Measurements from ENCODE around the gene KLRC4.

Gene KLRC4

GRCh38 chr12:10363914-10364814 lies 45.4 kb downstream of the KLRC4 start:
- H3K9me3 ChIP-seq (ENCODE audit: low read length), result no peaks in the 10 kb centered on the region
- no peaks in the 10 kb centered on the region for H3K79me2 ChIP-seq (ENCODE audit: insufficient read depth, low read length)
- peaks cover 74% of the 10 kb centered on the region for H3K4me1 ChIP-seq (ENCODE audit: insufficient read depth, low read length, severe bottlenecking)
- peak overlapping the region; percentile 67 for H3K9ac ChIP-seq (ENCODE audit: low read length)
- no peaks in the 10 kb centered on the region for H4K20me1 ChIP-seq (ENCODE audit: insufficient read depth, low read length)
- H3F3A ChIP-seq (ENCODE audit: insufficient read depth, low read length), result no peaks in the 10 kb centered on the region
- H3K4me3 ChIP-seq (ENCODE audit: low read depth, low read length, poor library complexity, severe bottlenecking), result peak overlapping the region; percentile 60
- TF ChIP-seq EZH2 (IDR thresholded peaks at IDR 0.05; ENCODE audit: borderline replicate concordance, low read length) (no peak), CTCF (IDR thresholded peaks at IDR 0.05; ENCODE audit: low read length) (no peak)
- H3K27me3 ChIP-seq (ENCODE audit: insufficient read depth, low read length), result no peaks in the 10 kb centered on the region
- no peaks in the 10 kb centered on the region for H3K9me2 ChIP-seq (ENCODE audit: low read depth, low read length)
- peaks cover 48% of the 10 kb centered on the region for H3K36me3 ChIP-seq (ENCODE audit: insufficient read depth, low read length)
- no peak overlapping the region for H2AFZ ChIP-seq (ENCODE audit: low read length)
- peak overlapping the region; percentile 90 for H3K27ac ChIP-seq (ENCODE audit: low read depth, low read length, poor library complexity, severe bottlenecking)
- H3K4me2 ChIP-seq (ENCODE audit: low read length), result peak overlapping the region; percentile 80

- Histone ChIP-seq H3K4me1 (ENCODE audit: insufficient read depth, low read length, severe bottlenecking) (peaks cover 68% of the 10 kb centered on the region), H3F3A (ENCODE audit: insufficient read depth, low read length) (no peaks in the 10 kb centered on the region), H3K9me2 (ENCODE audit: low read depth, low read length) (no peaks in the 10 kb centered on the region), H2AFZ (ENCODE audit: low read length) (no peak overlapping the region), H3K4me2 (ENCODE audit: low read length) (peak overlapping the region; percentile 80), H3K9ac (ENCODE audit: low read length) (peak overlapping the region; percentile 67), H3K27me3 (ENCODE audit: insufficient read depth, low read length) (no peaks in the 10 kb centered on the region), H3K9me3 (ENCODE audit: low read length) (no peaks in the 10 kb centered on the region), H3K27ac (ENCODE audit: low read depth, low read length, poor library complexity, severe bottlenecking) (peak overlapping the region; percentile 90), H3K79me2 (ENCODE audit: insufficient read depth, low read length) (no peaks in the 10 kb centered on the region), H3K36me3 (ENCODE audit: insufficient read depth, low read length) (peaks cover 47% of the 10 kb centered on the region), H4K20me1 (ENCODE audit: insufficient read depth, low read length) (no peaks in the 10 kb centered on the region), H3K4me3 (ENCODE audit: low read depth, low read length, poor library complexity, severe bottlenecking) (peak overlapping the region; percentile 60)
- TF ChIP-seq EZH2 (IDR thresholded peaks at IDR 0.05; ENCODE audit: borderline replicate concordance, low read length) (no peak), CTCF (IDR thresholded peaks at IDR 0.05; ENCODE audit: low read length) (no peak)
These were observed 46.0 kb downstream of the KLRC4 start for GRCh38 chr12:10363658-10363913.

- Histone ChIP-seq H3K27ac (ENCODE audit: low read depth, low read length, poor library complexity, severe bottlenecking) (peak overlapping the region; percentile 90), H3K4me3 (ENCODE audit: low read depth, low read length, poor library complexity, severe bottlenecking) (peak overlapping the region; percentile 60), H3K79me2 (ENCODE audit: insufficient read depth, low read length) (no peaks in the 10 kb centered on the region), H3K4me1 (ENCODE audit: insufficient read depth, low read length, severe bottlenecking) (peaks cover 63% of the 10 kb centered on the region), H2AFZ (ENCODE audit: low read length) (no peak overlapping the region), H3F3A (ENCODE audit: insufficient read depth, low read length) (no peaks in the 10 kb centered on the region), H3K4me2 (ENCODE audit: low read length) (peak overlapping the region; percentile 80), H3K36me3 (ENCODE audit: insufficient read depth, low read length) (peaks cover 47% of the 10 kb centered on the region), H3K9me2 (ENCODE audit: low read depth, low read length) (no peaks in the 10 kb centered on the region), H3K27me3 (ENCODE audit: insufficient read depth, low read length) (no peaks in the 10 kb centered on the region), H3K9ac (ENCODE audit: low read length) (peak overlapping the region; percentile 67; the same call in 1 of the 2 replicates), H4K20me1 (ENCODE audit: insufficient read depth, low read length) (no peaks in the 10 kb centered on the region), H3K9me3 (ENCODE audit: low read length) (no peaks in the 10 kb centered on the region)
- TF ChIP-seq CTCF (IDR thresholded peaks at IDR 0.05; ENCODE audit: low read length) (no peak), EZH2 (IDR thresholded peaks at IDR 0.05; ENCODE audit: borderline replicate concordance, low read length) (no peak)
These were observed 46.5 kb downstream of the KLRC4 start for GRCh38 chr12:10362828-10363657.

Data from OCI-LY1 (cell line).